ENCODE data around the gene GPHN.

GPHN gene

GRCh38 chr14:66955159-66955558 is 447.2 kb downstream of the GPHN start:
- no peak for TF ChIP-seq FOXP2 (optimal IDR thresholded peaks at IDR 0.05; ENCODE audit: borderline replicate concordance, extremely low read depth, extremely low read length, insufficient read depth)
- no peak for TF ChIP-seq POLR2AphosphoS5 (IDR thresholded peaks at IDR 0.05; ENCODE audit: low read depth, low read length)
- no peak for TF ChIP-seq REST (IDR thresholded peaks at IDR 0.05; ENCODE audit: insufficient read depth in 1 of 2, low read depth in 2 of 2, low read length in 2 of 2)
- no peak for TF ChIP-seq SIN3A (IDR thresholded peaks at IDR 0.05; ENCODE audit: borderline replicate concordance, insufficient read depth, low read length)
- TF ChIP-seq TAF1 (IDR thresholded peaks at IDR 0.05; ENCODE audit: borderline replicate concordance, insufficient read depth, low read length), result no peak

GRCh38 chr14:66959437-66960050 is 451.6 kb downstream of the GPHN start:
- TF ChIP-seq SIN3A (IDR thresholded peaks at IDR 0.05; ENCODE audit: borderline replicate concordance, insufficient read depth, low read length) (no peak), FOXP2 (optimal IDR thresholded peaks at IDR 0.05; ENCODE audit: borderline replicate concordance, extremely low read depth, extremely low read length, insufficient read depth) (no peak), TAF1 (IDR thresholded peaks at IDR 0.05; ENCODE audit: borderline replicate concordance, insufficient read depth, low read length) (no peak), REST (IDR thresholded peaks at IDR 0.05; ENCODE audit: insufficient read depth in 1 of 2, low read depth in 2 of 2, low read length in 2 of 2) (no peak), POLR2AphosphoS5 (IDR thresholded peaks at IDR 0.05; ENCODE audit: low read depth, low read length) (no peak)

GRCh38 chr14:66965831-66966230 is 457.9 kb downstream of the GPHN start:
- no peak for TF ChIP-seq REST (IDR thresholded peaks at IDR 0.05; ENCODE audit: insufficient read depth in 1 of 2, low read depth in 2 of 2, low read length in 2 of 2)
- TF ChIP-seq SIN3A (IDR thresholded peaks at IDR 0.05; ENCODE audit: borderline replicate concordance, insufficient read depth, low read length), result no peak
- no peak for TF ChIP-seq FOXP2 (optimal IDR thresholded peaks at IDR 0.05; ENCODE audit: borderline replicate concordance, extremely low read depth, extremely low read length, insufficient read depth)
- TF ChIP-seq TAF1 (IDR thresholded peaks at IDR 0.05; ENCODE audit: borderline replicate concordance, insufficient read depth, low read length), result no peak

GRCh38 chr14:66972469-66972868 is 464.5 kb downstream of the GPHN start:
- TF ChIP-seq REST (IDR thresholded peaks at IDR 0.05; ENCODE audit: insufficient read depth in 1 of 2, low read depth in 2 of 2, low read length in 2 of 2), result no peak
- no peak for TF ChIP-seq SIN3A (IDR thresholded peaks at IDR 0.05; ENCODE audit: borderline replicate concordance, insufficient read depth, low read length)
- TF ChIP-seq POLR2AphosphoS5 (IDR thresholded peaks at IDR 0.05; ENCODE audit: low read depth, low read length), result no peak
- TF ChIP-seq TAF1 (IDR thresholded peaks at IDR 0.05; ENCODE audit: borderline replicate concordance, insufficient read depth, low read length), result no peak
- TF ChIP-seq FOXP2 (optimal IDR thresholded peaks at IDR 0.05; ENCODE audit: borderline replicate concordance, extremely low read depth, extremely low read length, insufficient read depth), result no peak

Measured in PFSK-1 (cell line).